SIG-M5 (cell line): Measurements from ENCODE around the gene TAX1BP1.
"Not testable (repeated sequence)": the region's sequence is repeated elsewhere in the genome, so short reads cannot be mapped to it uniquely, and the experiment has no call there.

Experiments
- DNase-seq: peaks from one replicate; lab custom pipeline; 2025; lab: John Stamatoyannopoulos, UW

The TAX1BP1 gene

GRCh38 chr7:27843584-27844305, 103.8 kb downstream of the TAX1BP1 start:
- DNase-seq: no peak

- DNase-seq: no peak
Observed at GRCh38 chr7:27846388-27846787, 106.4 kb downstream of the TAX1BP1 start.

GRCh38 chr7:27850531-27850930, 110.6 kb downstream of the TAX1BP1 start:
- no peak for DNase-seq

GRCh38 chr7:27856703-27857485, 116.9 kb downstream of the TAX1BP1 start:
- DNase-seq: not testable (repeated sequence)

- DNase-seq: no peak
Observed at GRCh38 chr7:27860800-27861199, 120.8 kb downstream of the TAX1BP1 start.

- DNase-seq: no peak
Observed at GRCh38 chr7:27861747-27862146, 121.8 kb downstream of the TAX1BP1 start.

GRCh38 chr7:27863880-27864279, 123.9 kb downstream of the TAX1BP1 start:
- no peak for DNase-seq

- no peak for DNase-seq
Observed at GRCh38 chr7:27866256-27866655, 126.3 kb downstream of the TAX1BP1 start.

GRCh38 chr7:27866828-27867672, 127.1 kb downstream of the TAX1BP1 start:
- no peak for DNase-seq

GRCh38 chr7:27868131-27868550, 128.2 kb downstream of the TAX1BP1 start:
- no peak for DNase-seq

- no peak for DNase-seq
Observed at GRCh38 chr7:27869056-27869455, 129.1 kb downstream of the TAX1BP1 start.

- no peak for DNase-seq
Observed at GRCh38 chr7:27870595-27870994, 130.6 kb downstream of the TAX1BP1 start.

GRCh38 chr7:27871086-27871485, 131.1 kb downstream of the TAX1BP1 start:
- no peak for DNase-seq

GRCh38 chr7:27871866-27872265, 131.9 kb downstream of the TAX1BP1 start:
- no peak for DNase-seq

- no peak for DNase-seq
Observed at GRCh38 chr7:27872356-27873275, 132.7 kb downstream of the TAX1BP1 start.

- no peak for DNase-seq
Observed at GRCh38 chr7:27873981-27874957, 134.3 kb downstream of the TAX1BP1 start.

GRCh38 chr7:27875061-27875460, 135.1 kb downstream of the TAX1BP1 start:
- no peak for DNase-seq

- DNase-seq: no peak
Observed at GRCh38 chr7:27875832-27876231, 135.9 kb downstream of the TAX1BP1 start.

GRCh38 chr7:27876756-27877155, 136.8 kb downstream of the TAX1BP1 start:
- no peak for DNase-seq
